Stimulated activated CD8-positive, alpha-beta memory T cell treated with anti-CD3 and anti-CD28 coated beads, Interleukin-7, amount 100 ng/mL, for 24 hours (primary cell): ENCODE data around the gene MLPH.

Experiments
- DNase-seq: peaks from one replicate; pipeline ENCODE4 v3.0.0-alpha.2; 2020; ENCODE audit warnings: low read depth

The MLPH gene

GRCh38 chr2:237524631-237525030 lies 37.6 kb downstream of the MLPH start:
- DNase-seq = no peak

GRCh38 chr2:237525559-237526157 lies 38.6 kb downstream of the MLPH start:
- DNase-seq = no peak

- DNase-seq = no peak
Measured at GRCh38 chr2:237527233-237527632, 40.2 kb downstream of the MLPH start.

- DNase-seq = no peak
Measured at GRCh38 chr2:237527766-237528165, 40.7 kb downstream of the MLPH start.

- DNase-seq = no peak
Measured at GRCh38 chr2:237529452-237530402, 42.7 kb downstream of the MLPH start.

GRCh38 chr2:237530472-237531433 lies 43.7 kb downstream of the MLPH start:
- no peak for DNase-seq

- DNase-seq = no peak
Measured at GRCh38 chr2:237532160-237532559, 45.1 kb downstream of the MLPH start.

- DNase-seq = no peak
Measured at GRCh38 chr2:237533668-237534161, 46.7 kb downstream of the MLPH start.

GRCh38 chr2:237534380-237534779 lies 47.3 kb downstream of the MLPH start:
- DNase-seq = no peak

- DNase-seq = no peak
Measured at GRCh38 chr2:237535385-237536082, 48.5 kb downstream of the MLPH start.

- no peak for DNase-seq
Measured at GRCh38 chr2:237536083-237536415, 49.0 kb downstream of the MLPH start.

GRCh38 chr2:237536617-237537016 lies 49.6 kb downstream of the MLPH start:
- DNase-seq = no peak

- no peak for DNase-seq
Measured at GRCh38 chr2:237538001-237538720, 51.1 kb downstream of the MLPH start.

- no peak for DNase-seq
Measured at GRCh38 chr2:237538901-237539300, 51.9 kb downstream of the MLPH start.

GRCh38 chr2:237539681-237540080 lies 52.6 kb downstream of the MLPH start:
- DNase-seq = no peak

- DNase-seq = no peak
Measured at GRCh38 chr2:237540223-237540775, 53.2 kb downstream of the MLPH start.

- no peak for DNase-seq
Measured at GRCh38 chr2:237540823-237541222, 53.8 kb downstream of the MLPH start.

- DNase-seq = no peak
Measured at GRCh38 chr2:237541243-237541642, 54.2 kb downstream of the MLPH start.

- no peak for DNase-seq
Measured at GRCh38 chr2:237542001-237542704, 55.1 kb downstream of the MLPH start.
